Fibroblast of lung (primary cell): ENCODE data around the gene BCKDHB. TPM values are rescaled to one million over a fixed set of nuclear protein-coding genes. Genes with fewer than 3 reads are reported as not detected.

Source experiments
- DNase-seq, 2 donors: peaks; one replicate each; pipeline versions ENCODE4 v3.0.0 to v3.0.0-alpha.2; 2010; ENCODE audit warnings: low read depth in 2 of 2
- H2AFZ ChIP-seq: 2 replicates; pipeline ENCODE4 v1.5.1; 2012; ENCODE audit warnings: low read length, control low read depth, inconsistent platforms
- H3K27ac ChIP-seq: 2 replicates; pipeline ENCODE4 v1.5.1; 2011; ENCODE audit warnings: low read length, control low read depth; ENCODE audit not compliant: insufficient read depth
- H3K27me3 ChIP-seq: 2 replicates; pipeline ENCODE4 v1.5.1; 2011; ENCODE audit warnings: mild to moderate bottlenecking, low read length; ENCODE audit not compliant: control insufficient read depth, insufficient read depth
- H3K36me3 ChIP-seq: 2 replicates; pipeline ENCODE4 v1.5.1; 2011; ENCODE audit warnings: low read length; ENCODE audit not compliant: control insufficient read depth, insufficient read depth
- H3K4me1 ChIP-seq: 2 replicates; pipeline ENCODE4 v1.5.1; 2011; ENCODE audit warnings: low read length; ENCODE audit not compliant: control insufficient read depth, insufficient read depth; ENCODE audit errors: extremely low read depth
- H3K4me2 ChIP-seq: 2 replicates; pipeline ENCODE4 v1.5.1; 2011; ENCODE audit warnings: low read length, control low read depth; ENCODE audit not compliant: insufficient read depth; ENCODE audit errors: extremely low read depth
- H3K4me3 ChIP-seq, 4 experiments: fragments of 200-600 bp in 1 of 4; sonication (generic) in 1 of 4; replicated peaks in 1 of 4; 2 replicates each; pipeline ENCODE4 v1.5.1; 2011 to 2016; ENCODE audit warnings: low read length in 4 of 4, low read depth in 3 of 4, mild to moderate bottlenecking in 3 of 4, control low read depth in 2 of 4, inconsistent platforms in 1 of 4, mixed read lengths in 1 of 4; ENCODE audit not compliant: insufficient read depth in 1 of 4; ENCODE audit errors: control extremely low read depth in 1 of 4
- H3K79me2 ChIP-seq: 2 replicates; pipeline ENCODE4 v1.5.1; 2012; ENCODE audit warnings: mild to moderate bottlenecking, low read length, inconsistent platforms; ENCODE audit not compliant: control insufficient read depth, insufficient read depth
- H3K9ac ChIP-seq: 2 replicates; pipeline ENCODE4 v1.5.1; 2011; ENCODE audit warnings: mild to moderate bottlenecking, low read length, control low read depth; ENCODE audit not compliant: insufficient read depth
- H3K9me3 ChIP-seq: 2 replicates; pipeline ENCODE4 v1.5.1; 2012; ENCODE audit warnings: low read depth, low read length; ENCODE audit not compliant: control insufficient read depth, insufficient read depth
- H4K20me1 ChIP-seq: 2 replicates; pipeline ENCODE4 v1.5.1; 2011; ENCODE audit warnings: low read length; ENCODE audit not compliant: control insufficient read depth, insufficient read depth; ENCODE audit errors: extremely low read depth
- CTCF ChIP-seq, 2 donors: IDR thresholded peaks in 1 of 2; conservative IDR thresholded peaks in 1 of 2; 1 replicate in 1 of 2; 2 replicates in 1 of 2; pipeline ENCODE4 v1.5.1; 2011 to 2012; ENCODE audit warnings: low read length in 2 of 2, control low read depth in 1 of 2, inconsistent platforms in 1 of 2, low read depth in 1 of 2, mild to moderate bottlenecking in 1 of 2
- EZH2 ChIP-seq: IDR thresholded peaks from 2 replicates; pipeline ENCODE4 v1.5.1; 2012; ENCODE audit warnings: low read length, control low read depth, mild to moderate bottlenecking; ENCODE audit errors: missing control alignments
- polyA plus RNA-seq, 2 donors: library from polyadenylated mRNA; depleted of rRNA in 1 of 2; stranded (reverse) in 1 of 2; unstranded in 1 of 2; fragments of >200 nt; gene quantifications; 2 replicates each; pipeline ENCODE4 v1.2.1, GENCODE V29; 2011 to 2012; ENCODE audit warnings: missing spikeins in 1 of 2
- total RNA-seq: library from RNA; depleted of rRNA; stranded (reverse); fragments of >200 nt; gene quantifications from 2 replicates; pipeline ENCODE4 v1.2.1, GENCODE V29; 2014

BCKDHB gene
- total and polyA plus RNA-seq, 2 donors (not counting 1 experiment from before 2014, with no cell fraction given), result 8.3 to 16.2 TPM

- Histone ChIP-seq H3K27ac (no peak overlapping the region), H3K4me1 (peaks cover 13% of the 10 kb centered on the region), H2AFZ (no peak overlapping the region), H3K4me3 (no peak overlapping the region), H4K20me1 (no peaks in the 10 kb centered on the region), H3K9ac (no peak overlapping the region), H3K9me3 (no peaks in the 10 kb centered on the region), H3K27me3 (no peaks in the 10 kb centered on the region), H3K79me2 (no peaks in the 10 kb centered on the region), H3K36me3 (no peaks in the 10 kb centered on the region), H3K4me2 (no peak overlapping the region)
- no peak for DNase-seq
- TF ChIP-seq CTCF (conservative IDR thresholded peaks at IDR 0.05 in 1 of 2, IDR thresholded peaks at IDR 0.05 in 1 of 2; ENCODE audit: low read depth in 1 of 2, low read length in 2 of 2) (no peak), EZH2 (no peak)
Measured at GRCh38 chr6:80144753-80145315, 38.4 kb downstream of the BCKDHB start.

DNA sequence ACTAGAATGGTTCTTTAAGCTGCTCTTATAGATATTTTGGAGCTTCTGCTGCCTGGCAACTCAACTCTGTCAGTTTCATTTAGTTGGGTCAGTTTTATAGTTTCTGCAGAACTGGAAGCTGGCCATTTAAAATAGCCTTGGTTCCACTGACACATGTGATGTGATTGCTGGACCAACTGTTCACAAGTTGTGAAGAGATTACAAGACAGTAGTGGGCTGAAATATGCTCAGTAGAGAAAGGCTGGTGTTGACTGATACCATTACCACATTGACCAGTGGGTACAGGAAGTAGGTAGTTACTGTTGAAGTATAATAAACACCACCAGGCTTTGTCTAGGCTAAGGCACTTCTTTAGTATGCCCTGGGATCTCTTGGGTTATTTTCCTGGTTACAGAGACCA, 39.0 kb downstream of the BCKDHB start:
- no peaks in the 10 kb centered on the region for H3K36me3 ChIP-seq
- no peaks in the 10 kb centered on the region for H4K20me1 ChIP-seq
- peaks cover 13% of the 10 kb centered on the region for H3K4me1 ChIP-seq
- no peaks in the 10 kb centered on the region for H3K79me2 ChIP-seq
- no peaks in the 10 kb centered on the region for H3K27me3 ChIP-seq
- H3K9ac ChIP-seq, result no peak overlapping the region
- H3K9me3 ChIP-seq, result no peaks in the 10 kb centered on the region
- no peak overlapping the region for H3K4me3 ChIP-seq
- H3K4me2 ChIP-seq, result no peak overlapping the region
- H2AFZ ChIP-seq, result no peak overlapping the region
- TF ChIP-seq CTCF (conservative IDR thresholded peaks at IDR 0.05 in 1 of 2, IDR thresholded peaks at IDR 0.05 in 1 of 2; ENCODE audit: low read depth in 1 of 2, low read length in 2 of 2) (no peak), EZH2 (no peak)
- no peak for DNase-seq
- no peak overlapping the region for H3K27ac ChIP-seq

DNA sequence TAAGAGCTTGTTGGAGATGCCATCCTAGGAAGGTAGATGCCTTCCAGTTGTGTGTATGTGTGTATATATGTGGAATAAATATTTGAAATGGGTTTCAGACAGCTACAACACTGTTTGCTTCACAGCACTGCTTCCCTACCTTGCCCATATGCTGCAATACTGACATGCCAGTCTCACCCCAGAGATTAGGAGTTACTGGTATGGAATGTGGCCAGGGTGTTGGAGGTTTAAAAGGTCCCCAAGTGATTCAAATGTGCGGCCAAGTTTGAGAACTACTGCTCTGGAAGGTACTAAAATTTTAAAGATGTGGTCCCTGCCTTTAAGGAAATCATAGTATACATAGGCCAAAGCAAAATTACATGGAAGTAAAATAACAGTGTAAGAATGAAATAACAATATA, 39.5 kb downstream of the BCKDHB start:
- no peaks in the 10 kb centered on the region for H4K20me1 ChIP-seq
- no peak overlapping the region for H3K27ac ChIP-seq
- no peak overlapping the region for H2AFZ ChIP-seq
- H3K9ac ChIP-seq, result no peak overlapping the region
- no peak overlapping the region for H3K4me3 ChIP-seq
- no peaks in the 10 kb centered on the region for H3K9me3 ChIP-seq
- no peak overlapping the region for H3K4me2 ChIP-seq
- H3K4me1 ChIP-seq, result peaks cover 13% of the 10 kb centered on the region
- no peaks in the 10 kb centered on the region for H3K79me2 ChIP-seq
- TF ChIP-seq CTCF (conservative IDR thresholded peaks at IDR 0.05 in 1 of 2, IDR thresholded peaks at IDR 0.05 in 1 of 2; ENCODE audit: low read depth in 1 of 2, low read length in 2 of 2), result no peak
- no peak for TF ChIP-seq EZH2
- no peaks in the 10 kb centered on the region for H3K36me3 ChIP-seq
- no peaks in the 10 kb centered on the region for H3K27me3 ChIP-seq
- no peak for DNase-seq
